Kidney tubule cell (primary cell): ENCODE measurements around the gene LIMS2.

Experiments
- DNase-seq: peaks from one replicate; pipeline ENCODE4 v3.0.0-alpha.2; 2018; ENCODE audit warnings: low spot score

LIMS2 gene

DNA sequence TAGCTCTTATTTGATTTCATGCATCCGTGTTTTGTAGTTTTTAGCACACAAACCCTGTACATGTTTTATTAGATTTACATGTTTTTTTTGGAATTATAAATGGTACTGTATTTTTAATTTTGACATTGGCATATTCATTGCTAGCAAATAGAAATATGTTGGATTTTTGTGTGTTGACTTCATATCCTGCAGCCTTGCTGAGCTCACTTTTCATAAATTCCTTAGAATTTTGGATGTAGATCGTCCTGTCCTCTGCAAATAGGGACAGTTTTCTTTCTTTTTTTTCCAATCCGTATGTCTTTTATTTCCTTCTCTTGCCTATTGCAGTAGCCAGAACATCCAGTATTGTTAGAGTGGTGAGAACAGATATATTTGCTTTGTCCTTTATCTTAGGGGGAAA lies 76.1 kb downstream of the LIMS2 start:
- DNase-seq, result no peak

- no peak for DNase-seq
These were observed 76.6 kb downstream of the LIMS2 start for GRCh38 chr2:127598711-127599110.

DNA sequence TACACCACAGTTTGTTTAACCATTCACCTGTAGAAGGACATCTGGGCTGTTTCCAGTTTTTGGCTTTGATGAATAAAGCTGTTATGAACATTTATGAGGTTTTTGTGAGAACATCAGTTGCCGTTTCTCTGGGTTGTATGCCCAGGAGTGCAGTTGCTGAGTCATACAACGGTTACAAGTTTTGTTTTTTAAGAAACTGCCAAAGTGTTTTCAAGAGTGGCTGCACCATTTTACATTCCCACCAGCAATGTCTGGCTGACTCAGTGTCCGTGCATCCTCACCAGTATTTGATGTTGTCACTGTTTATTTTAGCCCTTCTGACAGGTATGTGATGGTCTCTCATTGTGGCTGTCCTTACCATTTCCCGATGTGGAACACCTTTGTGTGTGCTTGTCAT lies 77.3 kb downstream of the LIMS2 start:
- DNase-seq, result peak; percentile 35

GRCh38 chr2:127597046-127597983 lies 78.0 kb downstream of the LIMS2 start:
- no peak for DNase-seq

DNA sequence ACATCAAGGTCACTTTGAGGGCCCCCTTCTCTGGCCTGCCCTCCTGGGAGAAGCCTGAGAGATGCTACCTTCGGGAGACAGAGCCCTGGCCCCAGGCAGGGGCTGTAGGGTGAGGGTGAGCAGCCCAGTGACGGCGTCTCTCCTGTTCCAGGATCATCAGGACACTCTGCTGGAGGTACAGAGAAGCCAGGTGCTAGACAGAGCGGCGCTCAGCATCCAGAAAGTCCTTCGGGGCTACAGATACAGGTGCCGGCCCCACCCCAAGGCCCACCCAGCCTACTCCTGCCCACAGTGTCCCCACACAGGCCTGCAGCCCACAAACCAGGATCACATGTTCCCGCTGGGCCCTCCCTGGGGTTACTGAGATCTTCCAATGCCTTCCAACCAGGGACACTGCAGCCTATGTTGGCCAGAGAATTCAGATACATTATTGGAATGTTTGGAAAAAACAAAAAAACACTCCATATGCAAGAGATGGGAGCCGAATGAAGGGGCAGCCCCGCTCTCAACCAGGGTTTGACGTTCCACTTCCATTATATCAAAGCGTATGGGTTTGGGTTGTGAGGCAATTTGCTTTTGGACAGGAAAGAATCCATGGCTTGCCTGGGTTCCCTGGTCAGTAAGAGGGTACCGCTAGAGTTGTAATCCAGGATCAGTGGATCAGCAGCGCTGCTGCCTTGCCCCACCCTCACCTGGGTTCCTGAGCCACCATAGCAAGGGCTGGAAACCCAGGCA lies 78.9 kb downstream of the LIMS2 start:
- DNase-seq, result no peak

- DNase-seq, result no peak
These were observed 81.2 kb downstream of the LIMS2 start for GRCh38 chr2:127594116-127594591.

DNA sequence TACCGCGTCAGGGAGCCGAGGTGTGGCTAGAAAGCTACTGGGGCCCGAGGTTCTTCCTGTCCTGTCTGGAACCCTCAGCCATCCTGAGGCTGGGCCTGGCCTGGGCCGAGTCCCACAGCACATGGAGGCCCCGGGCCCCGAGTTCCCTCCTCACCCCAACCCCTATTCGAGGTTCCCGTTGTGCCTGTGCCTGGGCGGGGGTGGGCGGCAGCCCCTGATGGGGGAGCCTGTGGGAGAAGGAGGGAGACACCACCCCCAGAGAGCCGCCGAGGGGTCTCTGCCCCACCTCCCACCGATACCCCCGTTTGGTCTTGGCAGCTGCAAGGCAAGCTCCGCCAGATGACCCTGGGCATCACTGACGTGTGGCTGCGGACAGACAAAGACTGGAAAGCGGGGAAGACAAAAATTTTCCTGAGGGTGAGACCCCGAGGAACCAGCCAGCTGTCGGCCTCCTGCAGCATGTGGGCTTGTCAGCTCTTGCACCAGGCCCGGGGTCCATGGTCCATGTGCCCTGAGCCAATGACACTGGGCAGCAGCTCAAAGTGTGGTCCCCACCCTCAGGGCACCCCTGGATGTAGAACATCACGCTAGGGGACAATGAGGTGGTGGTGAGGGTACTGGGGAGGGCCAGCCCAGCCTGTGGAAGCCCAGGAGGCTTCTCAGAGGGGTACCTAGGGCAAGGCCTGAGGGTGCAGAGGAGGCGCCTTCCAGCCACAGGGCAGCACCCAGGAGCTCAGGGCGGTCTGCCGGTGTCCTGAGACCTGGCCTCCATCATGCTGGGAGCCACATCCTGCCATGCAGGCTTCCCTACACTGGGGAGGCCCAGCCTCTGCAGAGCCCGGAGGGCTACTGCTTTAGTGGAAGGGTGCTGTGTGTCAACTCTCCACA lies 81.9 kb downstream of the LIMS2 start:
- DNase-seq, result no peak

DNA sequence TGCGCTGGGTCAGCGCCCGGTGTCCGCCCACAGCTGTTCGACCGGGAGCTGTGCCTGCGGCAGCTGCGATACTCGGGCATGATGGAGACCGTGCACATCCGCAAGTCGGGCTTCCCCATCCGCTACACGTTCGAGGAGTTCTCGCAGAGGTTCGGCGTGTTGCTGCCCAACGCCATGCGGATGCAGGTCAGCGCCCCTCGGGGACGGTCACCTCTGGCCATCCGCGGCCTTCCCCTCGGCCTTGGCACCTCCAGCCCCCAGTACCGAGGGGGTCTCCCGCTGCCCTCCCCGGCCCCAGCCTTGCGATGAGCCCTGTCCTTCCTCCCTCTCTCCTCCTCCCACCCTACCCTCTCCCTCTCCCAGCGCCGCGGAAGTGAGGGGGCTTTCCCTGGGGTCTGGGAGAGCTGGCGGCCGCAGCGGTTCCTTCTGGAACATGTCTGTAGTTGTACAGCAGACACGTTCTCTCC lies 82.5 kb downstream of the LIMS2 start:
- no peak for DNase-seq

DNA sequence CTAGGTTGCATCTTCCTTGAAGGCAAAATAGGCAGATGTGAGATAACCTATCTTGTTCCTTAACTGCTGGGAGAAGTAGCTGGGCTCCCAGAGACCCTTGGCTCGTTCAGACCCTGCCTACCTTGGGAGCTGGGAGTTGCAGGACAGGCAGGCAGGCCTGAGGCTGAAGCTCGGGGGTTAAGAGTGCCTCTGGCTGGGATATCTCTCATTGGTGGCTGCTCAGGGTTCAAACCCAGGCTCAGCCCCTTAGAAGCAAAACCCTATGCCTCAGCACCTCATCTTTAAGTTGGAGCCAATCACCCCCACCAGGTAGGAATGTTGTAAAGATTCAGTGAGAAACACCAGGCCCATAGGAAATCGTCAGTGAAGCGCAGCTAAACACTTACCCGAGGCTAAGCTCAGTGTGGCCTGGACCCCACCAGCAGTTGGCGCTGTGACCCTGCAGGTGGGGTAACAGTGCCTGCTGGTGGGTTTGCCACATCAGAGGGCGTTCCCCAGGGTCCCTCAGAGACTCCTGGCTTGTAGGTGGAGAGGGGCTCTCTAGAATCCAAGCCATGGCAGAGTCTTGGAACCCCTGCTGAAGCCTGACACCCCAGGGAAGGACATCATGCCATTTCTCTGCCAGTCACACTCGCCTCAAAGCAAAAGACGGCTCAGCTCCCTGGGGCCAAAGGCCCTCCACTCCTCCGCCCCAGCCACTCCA lies 84.0 kb downstream of the LIMS2 start:
- peak; percentile 57 for DNase-seq

GRCh38 chr2:127590386-127591190 lies 84.7 kb downstream of the LIMS2 start:
- DNase-seq, result no peak

DNA sequence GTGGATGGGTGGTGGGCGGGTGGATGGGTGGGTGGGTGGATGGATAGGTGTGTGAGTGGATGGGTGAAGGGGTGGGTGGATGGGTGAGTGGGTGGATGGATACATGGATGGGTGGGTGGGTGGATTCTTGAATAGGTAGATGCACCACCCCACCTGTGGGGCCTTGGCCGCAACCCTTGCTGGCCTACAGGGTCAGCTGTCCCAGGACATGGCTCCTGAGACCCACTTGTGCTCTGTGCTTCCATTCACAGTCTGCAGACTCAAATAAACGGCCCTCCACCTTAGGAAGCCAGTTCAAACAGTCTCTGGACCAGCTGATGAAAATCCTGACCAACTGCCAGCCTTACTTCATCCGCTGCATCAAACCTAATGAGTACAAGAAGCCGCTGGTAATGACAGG lies 85.5 kb downstream of the LIMS2 start:
- no peak for DNase-seq

DNA sequence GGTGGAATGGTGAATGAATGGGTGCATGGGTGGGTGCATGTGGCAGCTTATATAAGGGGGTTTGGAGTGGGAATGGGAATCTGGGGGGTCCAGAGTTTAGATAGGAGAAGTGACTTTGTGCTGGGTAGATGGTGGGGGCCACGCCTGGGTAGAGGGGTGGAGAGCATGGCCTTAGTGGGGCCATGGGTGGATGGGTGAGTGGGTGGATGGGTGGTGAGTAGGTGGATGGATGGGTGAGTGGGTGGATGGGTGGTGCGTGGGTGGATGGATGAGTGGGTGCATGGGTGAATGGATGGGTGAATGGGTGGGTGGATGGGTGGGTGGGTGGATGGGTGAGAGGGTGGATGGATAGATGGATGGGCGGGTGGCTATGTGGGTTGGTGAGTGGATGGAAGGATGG lies 86.0 kb downstream of the LIMS2 start:
- no peak for DNase-seq
